Suprapubic skin (tissue), 3 donors: ENCODE results near the gene RRM2.

Experiments used
- CTCF ChIP-seq, 2 donors: fragments of 200-600 bp in 1 of 2; fragments of 450-650 bp in 1 of 2; sonication (generic) in 1 of 2; IDR thresholded peaks; one replicate each; pipeline ENCODE4 v1.5.1; 2016 to 2019; ENCODE audit warnings: antibody characterized with exemption in 2 of 2, mild to moderate bottlenecking in 1 of 2, moderate library complexity in 1 of 2
- EP300 ChIP-seq: sonication (generic); formaldehyde crosslinking; IDR thresholded peaks from one replicate; pipeline ENCODE4 v1.6.1; 2017; ENCODE audit warnings: antibody characterized with exemption
- POLR2A ChIP-seq, 2 donors: fragments of 450-650 bp; IDR thresholded peaks; one replicate each; pipeline ENCODE4 v1.6.1; 2017; ENCODE audit warnings: antibody characterized with exemption in 2 of 2, mild to moderate bottlenecking in 2 of 2, moderate library complexity in 2 of 2

GRCh38 chr2:10137053-10137843, 14.7 kb downstream of the RRM2 start:
- TF ChIP-seq CTCF (IDR thresholded peaks at IDR 0.05) (no peak), POLR2A (IDR thresholded peaks at IDR 0.05) (no peak), EP300 (no peak)
